ENCODE results near the gene GLYATL1B. TPM values are rescaled to one million over a fixed set of nuclear protein-coding genes. Genes with fewer than 3 reads are reported as not detected.
"Not testable (repeated sequence)": the region's sequence is repeated elsewhere in the genome, so short reads cannot be mapped to it uniquely, and the experiment has no call there.

Gene GLYATL1B, protein sequence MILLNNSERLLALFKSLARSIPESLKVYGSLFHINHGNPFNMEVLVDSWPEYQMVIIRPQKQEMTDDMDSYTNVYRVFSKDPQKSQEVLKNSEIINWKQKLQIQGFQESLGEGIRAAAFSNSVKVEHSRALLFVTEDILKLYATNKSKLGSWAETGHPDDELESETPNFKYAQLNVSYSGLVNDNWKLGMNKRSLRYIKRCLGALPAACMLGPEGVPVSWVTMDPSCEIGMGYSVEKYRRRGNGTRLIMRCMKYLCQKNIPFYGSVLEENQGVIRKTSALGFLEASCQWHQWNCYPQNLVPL
- polyA plus RNA-seq (not detected in 3 replicates), polyA minus RNA-seq (not detected in 3 replicates)
- not detected for polyA plus RNA-seq (2011; ENCODE audit: low read depth)
- not detected in 2 replicates for polyA plus RNA-seq (2011; cell fraction: cytosol; rRNA removed)
- polyA plus RNA-seq (2011; cell fraction: nucleus; rRNA removed): not detected in 2 replicates
- polyA plus RNA-seq (2012; ENCODE audit: low replicate concordance): not detected in 2 replicates
- polyA minus RNA-seq (2011; cell fraction: cytosol; rRNA and poly(A)+ RNA removed): not detected
- polyA minus RNA-seq (2011; cell fraction: nucleus; rRNA and poly(A)+ RNA removed): not detected in 2 replicates

DNA sequence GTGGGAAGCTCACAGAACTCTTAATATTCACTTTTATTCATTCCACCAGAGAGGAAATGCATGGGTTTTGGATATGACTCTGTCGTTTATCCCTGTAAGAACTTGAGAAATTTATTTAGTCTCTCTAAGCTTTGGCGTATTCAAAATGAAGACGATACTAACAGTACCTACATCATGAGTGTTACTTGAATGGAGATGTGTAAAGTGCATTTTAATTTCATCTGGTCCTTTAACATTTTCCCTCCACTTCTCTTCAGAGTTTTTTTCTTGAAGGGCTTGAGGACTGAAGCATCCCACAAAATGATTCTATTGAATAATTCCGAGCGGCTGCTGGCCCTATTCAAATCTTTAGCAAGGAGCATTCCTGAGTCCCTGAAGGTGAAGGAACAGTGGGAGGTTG is at the start of gene GLYATL1B:
TSS of gene GLYATL1B (plus strand) at position 301 of the 400 bp plus-strand sequence. CDS start at position 301, 0 bp downstream.
- H3K4me2 ChIP-seq (ENCODE audit: control insufficient read depth, extremely low read depth, insufficient read depth, low read depth, low read length); H4K20me1 ChIP-seq (ENCODE audit: control insufficient read depth, extremely low read depth, insufficient read depth, low read length); H2AFZ ChIP-seq (ENCODE audit: control insufficient read depth, low read length); H3K4me3 ChIP-seq (ENCODE audit: control insufficient read depth in 2 of 3, extremely low read depth in 1 of 3, insufficient read depth in 2 of 3, low read depth in 1 of 3, low read length in 3 of 3); H3K4me1 ChIP-seq (ENCODE audit: control insufficient read depth, extremely low read depth, insufficient read depth, low read length); H3K27me3 ChIP-seq (ENCODE audit: control insufficient read depth, extremely low read depth, insufficient read depth, low read length); H3K27ac ChIP-seq (ENCODE audit: control insufficient read depth, insufficient read depth, low read length); H3K9me1 ChIP-seq (ENCODE audit: control insufficient read depth, extremely low read depth, insufficient read depth, low read length); H3K36me3 ChIP-seq (ENCODE audit: control insufficient read depth in 2 of 2, extremely low read depth in 1 of 2, insufficient read depth in 2 of 2, low read length in 2 of 2); H3K79me2 ChIP-seq (ENCODE audit: control insufficient read depth, insufficient read depth, low read length); H3K9me3 ChIP-seq (ENCODE audit: control insufficient read depth, low read depth, low read length); H3K9ac ChIP-seq (ENCODE audit: control insufficient read depth, extremely low read depth, insufficient read depth, low read length); DNase-seq (ENCODE audit: low read depth, low spot score); dilution Hi-C loops (cut with MboI; ENCODE audit: extremely low pct_ligation_motif_present, low sequenced_read_pairs): not testable (repeated sequence)
- peak; percentile 5 for FAIRE-seq

DNA sequence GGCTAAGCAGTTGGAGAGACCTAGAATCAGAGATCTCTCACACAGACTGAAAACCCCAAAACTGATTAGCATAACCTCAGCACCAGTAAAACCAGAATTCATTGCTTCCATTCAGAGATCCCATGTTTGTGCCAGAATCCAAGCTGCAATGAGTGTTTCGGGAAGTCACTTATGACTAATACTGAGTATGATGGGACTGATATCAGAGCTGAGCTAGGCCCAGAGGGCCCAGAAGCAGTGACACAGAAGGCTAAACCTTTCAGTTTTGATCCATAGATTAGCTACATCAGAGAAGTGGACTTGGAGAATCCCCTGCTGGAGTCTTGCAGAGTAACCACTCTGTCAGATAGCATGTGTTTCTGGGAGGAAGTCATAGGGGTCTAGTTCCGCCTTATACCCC is 49.6 kb upstream of the GLYATL1B start:
- H3K4me2 ChIP-seq (ENCODE audit: control insufficient read depth, extremely low read depth, insufficient read depth, low read depth, low read length); H3K36me3 ChIP-seq (ENCODE audit: control insufficient read depth in 2 of 2, extremely low read depth in 1 of 2, insufficient read depth in 2 of 2, low read length in 2 of 2); H3K27ac ChIP-seq (ENCODE audit: control insufficient read depth, insufficient read depth, low read length); H3K79me2 ChIP-seq (ENCODE audit: control insufficient read depth, insufficient read depth, low read length); H3K4me1 ChIP-seq (ENCODE audit: control insufficient read depth, extremely low read depth, insufficient read depth, low read length); DNase-seq (ENCODE audit: low read depth, low spot score); H3K4me3 ChIP-seq (ENCODE audit: control insufficient read depth in 2 of 3, extremely low read depth in 1 of 3, insufficient read depth in 2 of 3, low read depth in 1 of 3, low read length in 3 of 3); H2AFZ ChIP-seq (ENCODE audit: control insufficient read depth, low read length); H3K27me3 ChIP-seq (ENCODE audit: control insufficient read depth, extremely low read depth, insufficient read depth, low read length); H4K20me1 ChIP-seq (ENCODE audit: control insufficient read depth, extremely low read depth, insufficient read depth, low read length); H3K9me1 ChIP-seq (ENCODE audit: control insufficient read depth, extremely low read depth, insufficient read depth, low read length); dilution Hi-C loops (cut with MboI; ENCODE audit: extremely low pct_ligation_motif_present, low sequenced_read_pairs); H3K9ac ChIP-seq (ENCODE audit: control insufficient read depth, extremely low read depth, insufficient read depth, low read length); H3K9me3 ChIP-seq (ENCODE audit: control insufficient read depth, low read depth, low read length): not testable (repeated sequence)
- FAIRE-seq: peak; percentile 95

DNA sequence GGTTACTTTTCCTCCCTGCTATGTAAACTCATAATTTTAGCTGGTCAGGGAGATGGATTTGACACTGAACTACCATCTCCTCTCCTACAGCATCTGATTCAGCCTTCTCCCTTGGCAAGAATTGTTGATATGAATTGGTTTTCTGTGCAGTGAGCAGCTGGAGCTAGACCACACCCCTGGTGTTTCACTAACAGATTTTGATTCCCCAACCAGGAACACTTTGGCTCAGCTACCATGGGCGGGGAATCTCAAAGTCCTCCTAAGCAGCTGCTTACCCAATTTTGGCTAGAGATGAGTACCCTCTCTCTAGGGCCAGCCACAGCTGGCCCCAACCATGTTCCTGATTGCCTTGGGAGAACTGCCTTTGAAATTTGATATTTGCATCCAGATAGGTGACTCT is 48.7 kb upstream of the GLYATL1B start:
- H3K9me3 ChIP-seq (ENCODE audit: control insufficient read depth, low read depth, low read length); H3K9me1 ChIP-seq (ENCODE audit: control insufficient read depth, extremely low read depth, insufficient read depth, low read length); H3K4me3 ChIP-seq (ENCODE audit: control insufficient read depth in 2 of 3, extremely low read depth in 1 of 3, insufficient read depth in 2 of 3, low read depth in 1 of 3, low read length in 3 of 3); H4K20me1 ChIP-seq (ENCODE audit: control insufficient read depth, extremely low read depth, insufficient read depth, low read length); dilution Hi-C loops (cut with MboI; ENCODE audit: extremely low pct_ligation_motif_present, low sequenced_read_pairs); H3K4me2 ChIP-seq (ENCODE audit: control insufficient read depth, extremely low read depth, insufficient read depth, low read depth, low read length); H2AFZ ChIP-seq (ENCODE audit: control insufficient read depth, low read length); H3K9ac ChIP-seq (ENCODE audit: control insufficient read depth, extremely low read depth, insufficient read depth, low read length); H3K79me2 ChIP-seq (ENCODE audit: control insufficient read depth, insufficient read depth, low read length); FAIRE-seq; H3K27me3 ChIP-seq (ENCODE audit: control insufficient read depth, extremely low read depth, insufficient read depth, low read length); H3K36me3 ChIP-seq (ENCODE audit: control insufficient read depth in 2 of 2, extremely low read depth in 1 of 2, insufficient read depth in 2 of 2, low read length in 2 of 2); H3K27ac ChIP-seq (ENCODE audit: control insufficient read depth, insufficient read depth, low read length); H3K4me1 ChIP-seq (ENCODE audit: control insufficient read depth, extremely low read depth, insufficient read depth, low read length); DNase-seq (ENCODE audit: low read depth, low spot score): not testable (repeated sequence)

Measured in keratinocyte (primary cell).